B cell (primary cell): ENCODE measurements around the gene ZNF143. TPM values are rescaled to one million over a fixed set of nuclear protein-coding genes. Genes with fewer than 3 reads are reported as not detected.
A peak's percentile ranks its signal among the peaks of the same experiment; 100 is the strongest.

ENCODE experiments used
- ATAC-seq: fragments of 200-7000 bp; cut with Tn5 transposase; one replicate; pipeline ENCODE4 v1.10.0; 2021; ENCODE audit warnings: low read depth, mild to moderate bottlenecking, moderate number of reproducible peaks, moderate library complexity
- CTCF ChIA-PET: fragments of 350-600 bp; sonication (Branson Sonifier 250); formaldehyde crosslinking; loops from one replicate; lab custom pipeline; 2021; ENCODE audit warnings: antibody characterized with exemption, inconsistent platforms; lab: Charles Lee
- POLR2A ChIA-PET: fragments of 350-600 bp; sonication (Branson Sonifier 250); formaldehyde crosslinking; loops from one replicate; lab custom pipeline; 2021; ENCODE audit warnings: antibody characterized with exemption; lab: Charles Lee
- DNase-seq: peaks from one replicate; pipeline ENCODE4 v3.0.0; 2013
- H2AFZ ChIP-seq: 2 replicates; pipeline ENCODE4 v1.6.1; 2012; ENCODE audit warnings: mild to moderate bottlenecking, low read depth, low read length; ENCODE audit not compliant: insufficient read depth, poor library complexity, severe bottlenecking
- H3K27ac ChIP-seq, 2 donors: 1 replicate in 1 of 2; 2 replicates in 1 of 2; pipeline ENCODE4 v1.5.1; 2012 to 2013; ENCODE audit warnings: low read length in 2 of 2, mild to moderate bottlenecking in 2 of 2, moderate library complexity in 1 of 2
- H3K27me3 ChIP-seq, 4 experiments: fragments of 200-600 bp in 1 of 4; sonication (generic) in 1 of 4; replicated peaks in 1 of 4; 1 replicate in 2 of 4; 2 replicates in 2 of 4; pipeline versions ENCODE4 v1.6.1 to v1.7.0; 2013 to 2016; ENCODE audit warnings: low read length in 3 of 4, mild to moderate bottlenecking in 2 of 4, mixed read lengths in 1 of 4, moderate library complexity in 1 of 4; ENCODE audit not compliant: insufficient read depth in 4 of 4, control insufficient read depth in 3 of 4; ENCODE audit errors: control extremely low read depth in 1 of 4
- H3K36me3 ChIP-seq, 2 experiments: replicated peaks in 1 of 2; 1 replicate in 1 of 2; 2 replicates in 1 of 2; pipeline versions ENCODE4 v1.6.1 to v1.7.1; 2013; ENCODE audit warnings: low read length in 1 of 2; ENCODE audit not compliant: insufficient read depth in 2 of 2, control insufficient read depth in 1 of 2; ENCODE audit errors: control extremely low read depth in 1 of 2, extremely low read depth in 1 of 2
- H3K4me1 ChIP-seq, 2 donors: fragments of 200-600 bp in 1 of 2; sonication (generic) in 1 of 2; 1 replicate in 1 of 2; 2 replicates in 1 of 2; pipeline versions ENCODE4 v1.5.1 to v1.6.1; 2013 to 2017; ENCODE audit warnings: low read length in 2 of 2; ENCODE audit not compliant: control insufficient read depth in 2 of 2, insufficient read depth in 2 of 2
- H3K4me2 ChIP-seq: replicated peaks from 2 replicates; pipeline ENCODE3; 2012; ENCODE audit warnings: mild to moderate bottlenecking, low read depth, low read length; ENCODE audit not compliant: poor library complexity, severe bottlenecking
- H3K4me3 ChIP-seq, 5 experiments: fragments of 200-600 bp in 1 of 5; sonication (generic) in 1 of 5; 1 replicate in 3 of 5; 2 replicates in 2 of 5; pipeline versions ENCODE4 v1.5.1 to v1.7.0; 2011 to 2016; ENCODE audit warnings: low read length in 4 of 5, mild to moderate bottlenecking in 4 of 5, low read depth in 2 of 5, control low read depth in 1 of 5, moderate library complexity in 1 of 5; ENCODE audit not compliant: insufficient read depth in 1 of 5; ENCODE audit errors: control extremely low read depth in 1 of 5, extremely low read depth in 1 of 5
- H3K79me2 ChIP-seq: fragments of 200-600 bp; sonication (generic); one replicate; pipeline ENCODE4 v1.6.0; 2016; ENCODE audit warnings: low read length; ENCODE audit not compliant: control insufficient read depth, insufficient read depth
- H3K9ac ChIP-seq: fragments of 200-600 bp; sonication (generic); 2 replicates; pipeline ENCODE4 v1.6.1; 2017; ENCODE audit warnings: mild to moderate bottlenecking, low read length, moderate library complexity
- H3K9me3 ChIP-seq, 3 donors: one replicate each; pipeline versions ENCODE4 v1.6.1 to v1.7.1; 2013; ENCODE audit warnings: low read length in 2 of 3; ENCODE audit not compliant: control insufficient read depth in 2 of 3, insufficient read depth in 1 of 3; ENCODE audit errors: control extremely low read depth in 1 of 3
- H4K20me1 ChIP-seq: 2 replicates; pipeline ENCODE4 v1.6.0; 2012; ENCODE audit warnings: mild to moderate bottlenecking, low read length; ENCODE audit not compliant: insufficient read depth, control insufficient read depth, poor library complexity, severe bottlenecking
- H3K27ac Mint-ChIP-seq: one replicate; pipeline ENCODE4 v1.8.0; 2021; ENCODE audit warnings: mixed read lengths
- H3K27me3 Mint-ChIP-seq: one replicate; pipeline ENCODE4 v1.8.0; 2021; ENCODE audit warnings: mixed read lengths
- H3K4me1 Mint-ChIP-seq: one replicate; pipeline ENCODE4 v1.8.0; 2021; ENCODE audit warnings: mixed read lengths
- H3K4me3 Mint-ChIP-seq: one replicate; pipeline ENCODE4 v1.8.0; 2021; ENCODE audit warnings: mixed read lengths
- H3K9me3 Mint-ChIP-seq: one replicate; pipeline ENCODE4 v1.8.0; 2022; ENCODE audit warnings: mixed read lengths; ENCODE audit not compliant: insufficient read depth
- EZH2 ChIP-seq: IDR thresholded peaks from 2 replicates; pipeline ENCODE4 v1.6.1; 2012; ENCODE audit warnings: borderline replicate concordance, low read depth, mild to moderate bottlenecking, moderate library complexity, low read length; ENCODE audit not compliant: insufficient read depth, poor library complexity, severe bottlenecking
- WGBS: methylation state at CpG from one replicate; pipeline ENCODE4 v1.1.5; 2013; ENCODE audit warnings: missing lambda C conversion rate; ENCODE audit not compliant: insufficient coverage; 5-methylcytosine and 5-hydroxymethylcytosine counted together
- intact Hi-C: fragments of 100-400 bp; cut with micrococcal nuclease; formaldehyde crosslinking; loops from one replicate; pipeline ENCODE4 v1.10.0; 2022
- polyA plus RNA-seq: library from polyadenylated mRNA; depleted of rRNA; stranded (reverse); fragments of >200 nt; gene quantifications from 2 replicates; pipeline ENCODE4 v1.2.3, GENCODE V29; 2012
- total RNA-seq, 2 donors: library from RNA; stranded (reverse); fragments of 120-200 nt in 1 of 2; gene quantifications; 1 replicate in 1 of 2; 2 replicates in 1 of 2; pipeline versions ENCODE4 v1.2.3 to v1.2.4, GENCODE V29; 2013 to 2022
- TF ChIP-seq, protein P1 (sequence below): fragments of 200-600 bp; IDR thresholded peaks from one replicate; pipeline ENCODE4 v1.8.0; 2022; ENCODE audit warnings: antibody characterized with exemption, mild to moderate bottlenecking

The ZNF143 gene
- total and polyA plus RNA-seq, 2 donors (not counting 1 experiment from before 2014, with no cell fraction given): 35.7 to 54.9 TPM

DNA sequence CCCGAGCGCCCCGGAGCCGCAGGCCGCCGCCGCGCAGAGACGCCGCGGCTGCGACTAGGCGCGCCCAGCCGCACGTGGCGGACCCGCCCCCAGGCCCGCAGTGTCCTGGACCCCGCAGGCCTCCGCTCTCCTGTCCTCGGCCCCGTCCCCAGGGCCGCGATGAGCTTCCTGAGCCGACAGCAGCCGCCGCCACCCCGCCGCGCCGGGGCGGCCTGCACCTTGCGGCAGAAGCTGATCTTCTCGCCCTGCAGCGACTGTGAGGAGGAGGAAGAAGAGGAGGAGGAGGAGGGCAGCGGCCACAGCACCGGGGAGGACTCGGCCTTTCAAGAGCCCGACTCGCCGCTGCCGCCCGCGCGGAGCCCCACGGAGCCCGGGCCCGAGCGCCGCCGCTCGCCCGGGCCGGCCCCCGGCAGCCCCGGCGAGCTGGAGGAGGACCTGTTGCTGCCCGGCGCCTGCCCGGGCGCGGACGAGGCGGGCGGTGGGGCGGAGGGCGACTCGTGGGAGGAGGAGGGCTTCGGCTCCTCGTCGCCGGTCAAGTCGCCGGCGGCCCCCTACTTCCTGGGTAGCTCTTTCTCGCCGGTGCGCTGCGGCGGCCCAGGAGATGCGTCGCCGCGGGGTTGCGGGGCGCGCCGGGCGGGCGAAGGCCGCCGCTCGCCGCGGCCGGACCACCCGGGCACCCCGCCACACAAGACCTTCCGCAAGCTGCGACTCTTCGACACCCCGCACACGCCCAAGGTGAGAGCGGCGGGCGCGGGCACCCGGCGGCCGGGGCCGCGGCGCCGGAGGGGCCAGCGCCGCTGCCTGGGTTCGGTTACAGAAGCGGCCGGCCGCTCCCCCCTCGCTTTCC is 113.2 kb downstream of the ZNF143 start:
- H3K36me3 ChIP-seq: peaks cover 4 to 14% of the 10 kb centered on the region in 2 experiments
- peaks cover 34% of the 10 kb centered on the region for H3K79me2 ChIP-seq
- peak overlapping the region; percentile 52 to 96 (median 90) for H3K4me3 ChIP-seq
- peak overlapping the region; percentile 93 for H3K4me2 ChIP-seq
- peaks cover 60% of the 10 kb centered on the region for H3K4me1 Mint-ChIP-seq
- H3K27ac ChIP-seq: peak overlapping the region; percentile 36 to 72
- POLR2A ChIA-PET: interaction anchor here (0.5 to 2.3 kb wide), 10 partner anchors 27 to 173 kb away, joined by 3 to 12 read pairs (median 4); partner anchors contain the start of genes SWAP70 and ZNF143
- no peaks in the 10 kb centered on the region for H3K27me3 ChIP-seq
- peak overlapping the region; percentile 86 for H3K9ac ChIP-seq
- TF ChIP-seq, protein P1, sequence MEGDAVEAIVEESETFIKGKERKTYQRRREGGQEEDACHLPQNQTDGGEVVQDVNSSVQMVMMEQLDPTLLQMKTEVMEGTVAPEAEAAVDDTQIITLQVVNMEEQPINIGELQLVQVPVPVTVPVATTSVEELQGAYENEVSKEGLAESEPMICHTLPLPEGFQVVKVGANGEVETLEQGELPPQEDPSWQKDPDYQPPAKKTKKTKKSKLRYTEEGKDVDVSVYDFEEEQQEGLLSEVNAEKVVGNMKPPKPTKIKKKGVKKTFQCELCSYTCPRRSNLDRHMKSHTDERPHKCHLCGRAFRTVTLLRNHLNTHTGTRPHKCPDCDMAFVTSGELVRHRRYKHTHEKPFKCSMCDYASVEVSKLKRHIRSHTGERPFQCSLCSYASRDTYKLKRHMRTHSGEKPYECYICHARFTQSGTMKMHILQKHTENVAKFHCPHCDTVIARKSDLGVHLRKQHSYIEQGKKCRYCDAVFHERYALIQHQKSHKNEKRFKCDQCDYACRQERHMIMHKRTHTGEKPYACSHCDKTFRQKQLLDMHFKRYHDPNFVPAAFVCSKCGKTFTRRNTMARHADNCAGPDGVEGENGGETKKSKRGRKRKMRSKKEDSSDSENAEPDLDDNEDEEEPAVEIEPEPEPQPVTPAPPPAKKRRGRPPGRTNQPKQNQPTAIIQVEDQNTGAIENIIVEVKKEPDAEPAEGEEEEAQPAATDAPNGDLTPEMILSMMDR: no peak
- TF ChIP-seq EZH2: no peak
- peak overlapping the region; percentile 97 for H3K4me3 Mint-ChIP-seq
- no peak for ATAC-seq
- CTCF ChIA-PET: interaction anchor here (0.5 to 5.7 kb wide), 17 partner anchors 10 to 733 kb away, joined by 3 to 55 read pairs (median 4); no protein-coding TSS in a partner anchor
- WGBS: under 1% methylated on average over 122 of the region's 122 CpGs
- no peaks in the 10 kb centered on the region for H4K20me1 ChIP-seq
- peak overlapping the region; percentile 94 for H3K27ac Mint-ChIP-seq
- no peaks in the 10 kb centered on the region for H3K9me3 Mint-ChIP-seq
- intact Hi-C loops: loop anchor here (1.0 to 10.0 kb wide), 9 partner anchors 21 to 1283 kb away; partner anchors contain the start of genes ADM, SWAP70 and ZBED5
- DNase-seq: no peak
- H3K27me3 Mint-ChIP-seq: no peaks in the 10 kb centered on the region
- H3K4me1 ChIP-seq: peaks cover 43 to 47% of the 10 kb centered on the region in 2 donors
- peak overlapping the region; percentile 91 for H2AFZ ChIP-seq
- H3K9me3 ChIP-seq: no peaks in the 10 kb centered on the region
